SK-N-SH (cell line): ENCODE data around the gene SSRP1. TPM values are rescaled to one million over a fixed set of nuclear protein-coding genes. Genes with fewer than 3 reads are reported as not detected.
"Not testable (repeated sequence)": the region's sequence is repeated elsewhere in the genome, so short reads cannot be mapped to it uniquely, and the experiment has no call there.

Source experiments
- CTCF ChIA-PET: fragments of 300-600, 350-600 bp; formaldehyde crosslinking; extraction: SDS; loops from one replicate; lab custom pipeline; 2021; lab: Yijun Ruan, JAX
- POLR2A ChIA-PET: fragments of 350-600 bp; sonication (Branson Sonifier 250); formaldehyde crosslinking; extraction: SDS; loops from one replicate; lab custom pipeline; 2020; ENCODE audit warnings: antibody characterized with exemption, inconsistent platforms; lab: Yijun Ruan, JAX
- DNase-seq: peaks from one replicate; pipeline ENCODE4 v3.0.0; 2012
- H2AFZ ChIP-seq: fragments of 200-600 bp; sonication (generic); 2 replicates; pipeline ENCODE4 v1.8.1; 2016; ENCODE audit warnings: antibody characterized with exemption, mild to moderate bottlenecking, low read depth
- H3F3A ChIP-seq: fragments of 200-600 bp; sonication (generic); replicated peaks from 2 replicates; pipeline ENCODE3; 2016; ENCODE audit warnings: antibody characterized with exemption, mild to moderate bottlenecking; ENCODE audit not compliant: insufficient read depth
- H3K27ac ChIP-seq, 2 experiments: fragments of 200-500 bp in 1 of 2; fragments of 200-600 bp in 1 of 2; sonication (Bioruptor generic) in 1 of 2; sonication (generic), shearing (Covaris generic) in 1 of 2; 2 replicates each; pipeline versions ENCODE4 v1.5.1 to v1.6.1; 2014 to 2016; ENCODE audit warnings: low read depth in 2 of 2, inconsistent platforms in 1 of 2, low read length in 1 of 2, mild to moderate bottlenecking in 1 of 2, mixed read lengths in 1 of 2
- H3K27me3 ChIP-seq: fragments of 200-600 bp; sonication (generic), shearing (Covaris generic); 2 replicates; pipeline ENCODE4 v1.6.1; 2016; ENCODE audit warnings: mixed run types; ENCODE audit not compliant: insufficient read depth
- H3K36me3 ChIP-seq, 2 experiments: fragments of 200-500 bp in 1 of 2; fragments of 200-600 bp in 1 of 2; sonication (Bioruptor generic) in 1 of 2; sonication (generic) in 1 of 2; replicated peaks in 1 of 2; 2 replicates each; pipeline versions ENCODE3 to v1.5.1; 2014 to 2016; ENCODE audit warnings: low read length in 1 of 2, mild to moderate bottlenecking in 1 of 2; ENCODE audit not compliant: insufficient read depth in 2 of 2, control insufficient read depth in 1 of 2
- H3K4me1 ChIP-seq, 2 experiments: fragments of 200-500 bp in 1 of 2; fragments of 200-600 bp in 1 of 2; sonication (Bioruptor generic) in 1 of 2; sonication (generic), shearing (Covaris generic) in 1 of 2; 2 replicates each; pipeline versions ENCODE4 v1.5.1 to v1.6.1; 2014 to 2016; ENCODE audit warnings: low read depth in 1 of 2, low read length in 1 of 2, mixed run types in 1 of 2; ENCODE audit not compliant: insufficient read depth in 2 of 2, control insufficient read depth in 1 of 2
- H3K4me2 ChIP-seq: fragments of 200-600 bp; sonication (generic), shearing (Covaris generic); 2 replicates; pipeline ENCODE4 v1.6.1; 2017; ENCODE audit warnings: mixed run types
- H3K4me3 ChIP-seq, 2 experiments: fragments of 200-500 bp in 1 of 2; fragments of 200-600 bp in 1 of 2; sonication (Bioruptor generic) in 1 of 2; sonication (generic), shearing (Covaris generic) in 1 of 2; 2 replicates each; pipeline versions ENCODE4 v1.5.1 to v1.8.1; 2014 to 2016; ENCODE audit warnings: low read depth in 2 of 2, inconsistent platforms in 1 of 2, low read length in 1 of 2, mild to moderate bottlenecking in 1 of 2, mixed read lengths in 1 of 2, moderate library complexity in 1 of 2
- H3K79me2 ChIP-seq: fragments of 200-600 bp; sonication (generic); 2 replicates; pipeline ENCODE4 v1.8.1; 2017; ENCODE audit warnings: mild to moderate bottlenecking; ENCODE audit not compliant: insufficient read depth
- H3K9ac ChIP-seq: fragments of 200-600 bp; sonication (generic); 2 replicates; pipeline ENCODE4 v1.6.1; 2017; ENCODE audit warnings: mixed run types
- H3K9me2 ChIP-seq: fragments of 200-600 bp; sonication (generic); 2 replicates; pipeline ENCODE4 v1.6.1; 2017; ENCODE audit warnings: mixed run types
- H3K9me3 ChIP-seq: fragments of 200-600 bp; sonication (generic); 2 replicates; pipeline ENCODE4 v1.6.1; 2017; ENCODE audit warnings: mixed run types, mild to moderate bottlenecking, moderate library complexity
- H4K20me1 ChIP-seq: fragments of 200-600 bp; sonication (generic); 2 replicates; pipeline ENCODE4 v1.6.1; 2017; ENCODE audit warnings: mild to moderate bottlenecking, mixed run types; ENCODE audit not compliant: insufficient read depth
- CHD2 ChIP-seq: fragments of 150-350 bp; IDR thresholded peaks from 2 replicates; pipeline ENCODE4 v1.6.1; 2018; ENCODE audit warnings: low read length; ENCODE audit not compliant: partially characterized antibody
- FOXM1 ChIP-seq: IDR thresholded peaks from 2 replicates; pipeline ENCODE4 v1.4.0; 2012; ENCODE audit warnings: low read depth, mild to moderate bottlenecking
- GATA2 ChIP-seq: sonication (generic); formaldehyde crosslinking; IDR thresholded peaks from 2 replicates; pipeline ENCODE4 v1.5.0; 2020; ENCODE audit warnings: mild to moderate bottlenecking, missing genetic modification reagents
- NRF1 ChIP-seq: IDR thresholded peaks from 2 replicates; pipeline ENCODE4 v1.6.1; 2012; ENCODE audit warnings: low read depth, mild to moderate bottlenecking, low read length
- RFX5 ChIP-seq: IDR thresholded peaks from 2 replicates; pipeline ENCODE4 v1.6.1; 2012; ENCODE audit warnings: mild to moderate bottlenecking, improper control_type of control experiment, low read length
- SIN3A ChIP-seq: IDR thresholded peaks from 2 replicates; pipeline ENCODE4 v1.6.1; 2012; ENCODE audit warnings: low read depth, mild to moderate bottlenecking, low read length, moderate library complexity, borderline replicate concordance
- SMC3 ChIP-seq: IDR thresholded peaks from 2 replicates; pipeline ENCODE4 v1.6.1; 2012; ENCODE audit warnings: low read depth, low read length, improper control_type of control experiment
- YY1 ChIP-seq: IDR thresholded peaks from 2 replicates; pipeline ENCODE4 v1.4.0; 2012; ENCODE audit warnings: low read depth, mild to moderate bottlenecking
- WGBS: methylation state at CpG from one replicate; pipeline ENCODE4 v1.1.6; 2017; ENCODE audit warnings: low lambda C conversion rate; 5-methylcytosine and 5-hydroxymethylcytosine counted together
- polyA plus RNA-seq, 3 experiments: library from polyadenylated mRNA; depleted of rRNA; stranded (reverse); fragments of >200 nt; gene quantifications; 2 replicates each; pipeline ENCODE4 v1.2.3, GENCODE V29; 2012
- TF ChIP-seq, protein P1 (sequence below): fragments of 200-600 bp; sonication (generic); IDR thresholded peaks from 2 replicates; pipeline ENCODE4 v1.6.1; 2017; ENCODE audit warnings: antibody characterized with exemption, mild to moderate bottlenecking, moderate library complexity
- TF ChIP-seq, protein P2 (sequence below): fragments of 150-350 bp; IDR thresholded peaks from 2 replicates; pipeline ENCODE4 v1.6.1; 2017; ENCODE audit warnings: antibody characterized with exemption, low read length, low read depth, borderline replicate concordance
- TF ChIP-seq, protein P3 (sequence below): IDR thresholded peaks from 2 replicates; pipeline ENCODE4 v1.4.0; 2012; ENCODE audit warnings: low read depth
- TF ChIP-seq, protein P4 (sequence below): IDR thresholded peaks from 2 replicates; pipeline ENCODE4 v1.4.0; 2012; ENCODE audit warnings: low read depth, borderline replicate concordance
- TF ChIP-seq, protein P5 (sequence below): IDR thresholded peaks from 2 replicates; pipeline ENCODE4 v1.4.0; 2012; ENCODE audit warnings: low read depth, borderline replicate concordance
- TF ChIP-seq, protein P6 (sequence below): IDR thresholded peaks from 2 replicates; pipeline ENCODE4; 2012

Gene SSRP1
- polyA plus RNA-seq, 1 of the 3 experiments (the other 2 are of a cell fraction) = 137 TPM

DNA sequence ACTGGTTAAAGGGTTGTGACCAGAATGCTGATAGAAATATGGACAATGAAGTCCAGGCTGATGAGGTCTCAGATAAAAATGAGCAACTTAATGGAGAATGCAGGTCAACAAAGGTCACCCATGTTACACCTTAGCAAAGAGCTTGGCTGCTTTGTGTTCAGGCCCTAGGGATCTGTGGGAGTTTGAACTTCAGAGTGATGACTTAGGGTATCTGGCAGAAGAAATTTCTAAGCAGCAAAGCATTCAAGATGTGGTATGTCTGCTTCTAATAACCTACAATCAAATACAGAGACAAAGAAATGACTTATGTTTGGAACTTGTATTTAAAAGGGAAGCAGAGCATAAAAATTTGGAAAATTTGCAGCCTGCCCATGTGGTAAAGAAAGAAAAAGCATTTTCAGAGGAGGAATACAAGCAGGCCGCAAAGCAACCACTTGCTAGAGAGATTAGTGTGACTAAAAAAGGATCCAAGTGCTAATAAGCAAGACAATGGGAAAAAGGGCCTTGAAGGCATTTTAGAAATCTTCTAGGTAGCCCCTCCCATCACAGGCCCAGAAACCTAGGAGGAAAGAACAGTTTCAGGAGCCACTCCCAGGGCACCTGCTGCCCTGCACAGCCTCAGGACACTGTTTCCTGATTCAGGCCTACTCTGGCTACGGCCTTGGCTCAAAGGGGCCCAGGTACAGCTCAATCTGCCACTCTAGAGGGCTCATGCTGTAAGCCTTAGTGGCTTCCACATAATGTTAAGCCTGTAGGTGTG is 52.3 kb downstream of the SSRP1 start (continued):
- TF ChIP-seq, protein P1, sequence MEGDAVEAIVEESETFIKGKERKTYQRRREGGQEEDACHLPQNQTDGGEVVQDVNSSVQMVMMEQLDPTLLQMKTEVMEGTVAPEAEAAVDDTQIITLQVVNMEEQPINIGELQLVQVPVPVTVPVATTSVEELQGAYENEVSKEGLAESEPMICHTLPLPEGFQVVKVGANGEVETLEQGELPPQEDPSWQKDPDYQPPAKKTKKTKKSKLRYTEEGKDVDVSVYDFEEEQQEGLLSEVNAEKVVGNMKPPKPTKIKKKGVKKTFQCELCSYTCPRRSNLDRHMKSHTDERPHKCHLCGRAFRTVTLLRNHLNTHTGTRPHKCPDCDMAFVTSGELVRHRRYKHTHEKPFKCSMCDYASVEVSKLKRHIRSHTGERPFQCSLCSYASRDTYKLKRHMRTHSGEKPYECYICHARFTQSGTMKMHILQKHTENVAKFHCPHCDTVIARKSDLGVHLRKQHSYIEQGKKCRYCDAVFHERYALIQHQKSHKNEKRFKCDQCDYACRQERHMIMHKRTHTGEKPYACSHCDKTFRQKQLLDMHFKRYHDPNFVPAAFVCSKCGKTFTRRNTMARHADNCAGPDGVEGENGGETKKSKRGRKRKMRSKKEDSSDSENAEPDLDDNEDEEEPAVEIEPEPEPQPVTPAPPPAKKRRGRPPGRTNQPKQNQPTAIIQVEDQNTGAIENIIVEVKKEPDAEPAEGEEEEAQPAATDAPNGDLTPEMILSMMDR = no peak
- TF ChIP-seq GATA2 (CRISPR knock-in tag) (no peak), FOXM1 (no peak), RFX5 (no peak), YY1 (no peak)
- TF ChIP-seq, protein P2, sequence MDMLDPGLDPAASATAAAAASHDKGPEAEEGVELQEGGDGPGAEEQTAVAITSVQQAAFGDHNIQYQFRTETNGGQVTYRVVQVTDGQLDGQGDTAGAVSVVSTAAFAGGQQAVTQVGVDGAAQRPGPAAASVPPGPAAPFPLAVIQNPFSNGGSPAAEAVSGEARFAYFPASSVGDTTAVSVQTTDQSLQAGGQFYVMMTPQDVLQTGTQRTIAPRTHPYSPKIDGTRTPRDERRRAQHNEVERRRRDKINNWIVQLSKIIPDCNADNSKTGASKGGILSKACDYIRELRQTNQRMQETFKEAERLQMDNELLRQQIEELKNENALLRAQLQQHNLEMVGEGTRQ = no peak
- TF ChIP-seq, protein P3, sequence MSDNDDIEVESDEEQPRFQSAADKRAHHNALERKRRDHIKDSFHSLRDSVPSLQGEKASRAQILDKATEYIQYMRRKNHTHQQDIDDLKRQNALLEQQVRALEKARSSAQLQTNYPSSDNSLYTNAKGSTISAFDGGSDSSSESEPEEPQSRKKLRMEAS = no peak

DNA sequence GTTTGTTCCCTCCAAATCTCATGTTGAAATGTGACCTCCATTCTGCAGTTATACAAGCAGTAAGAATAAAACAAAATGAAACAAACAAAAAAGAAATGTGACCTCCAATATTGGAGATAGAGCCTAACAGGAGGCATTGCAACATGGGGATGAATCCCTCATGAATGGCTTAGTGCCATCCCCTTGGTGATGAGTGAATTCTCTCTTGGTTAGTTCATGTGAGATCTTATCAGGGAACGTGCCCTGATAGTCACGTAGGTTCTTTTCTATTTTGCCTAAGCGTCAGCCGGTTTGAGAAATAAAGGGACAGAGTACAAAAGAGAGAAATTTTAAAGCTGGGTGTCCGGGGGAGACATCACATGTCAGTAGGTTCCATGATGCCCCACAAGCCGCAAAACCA is 54.1 kb downstream of the SSRP1 start:
- H3F3A ChIP-seq, POLR2A ChIA-PET, H3K27me3 ChIP-seq, H3K27ac ChIP-seq, H3K4me1 ChIP-seq, CTCF ChIA-PET, H2AFZ ChIP-seq, H3K9me2 ChIP-seq, H3K9ac ChIP-seq, H3K4me3 ChIP-seq, H4K20me1 ChIP-seq, H3K36me3 ChIP-seq, H3K4me2 ChIP-seq, H3K9me3 ChIP-seq, DNase-seq, H3K79me2 ChIP-seq: not testable (repeated sequence)
- WGBS = 74% methylated on average over 6 of the region's 6 CpGs

DNA sequence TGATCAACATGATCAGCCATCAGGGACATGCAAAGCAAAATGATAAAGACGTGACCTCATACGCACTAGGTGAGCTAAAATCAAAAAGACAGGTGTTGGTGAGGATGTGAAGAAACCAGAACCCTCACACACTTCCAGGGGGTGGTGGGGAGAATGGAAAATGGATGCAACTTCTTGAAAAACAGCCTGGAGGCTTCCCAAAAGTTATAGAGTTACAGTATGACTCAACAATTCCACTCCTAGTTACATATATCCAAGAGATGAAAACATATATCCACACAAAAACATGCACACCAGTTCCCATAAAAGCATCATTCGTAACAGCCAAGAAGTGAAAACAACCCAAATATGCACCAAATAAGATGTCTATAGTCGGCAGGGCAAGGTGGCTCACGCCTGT is 56.6 kb downstream of the SSRP1 start:
- no peaks in the 10 kb centered on the region for H3K36me3 ChIP-seq
- no peaks in the 10 kb centered on the region for H4K20me1 ChIP-seq
- H3K4me3 ChIP-seq = no peak overlapping the region
- no peaks in the 10 kb centered on the region for H3K9me3 ChIP-seq
- H3F3A ChIP-seq = peaks cover 3% of the 10 kb centered on the region
- no peak overlapping the region for H3K27ac ChIP-seq
- H2AFZ ChIP-seq = no peak overlapping the region
- WGBS = 86% methylated on average over 5 of the region's 5 CpGs
- CTCF ChIA-PET = interaction anchor here (1.0 to 5.3 kb wide), 4 partner anchors 10 to 30 kb away, joined by 3 to 45 read pairs (median 9); no protein-coding TSS in a partner anchor
- no peak overlapping the region for H3K4me2 ChIP-seq
- DNase-seq = no peak
- H3K9me2 ChIP-seq = no peaks in the 10 kb centered on the region
- POLR2A ChIA-PET = no interaction called here
- no peaks in the 10 kb centered on the region for H3K27me3 ChIP-seq
- no peak overlapping the region for H3K9ac ChIP-seq
- H3K4me1 ChIP-seq = peaks cover 4 to 5% of the 10 kb centered on the region in 2 experiments; a peak in 1 of 4 replicates
- H3K79me2 ChIP-seq = no peaks in the 10 kb centered on the region
- TF ChIP-seq CHD2 (no peak), SIN3A (no peak), SMC3 (no peak), NRF1 (no peak), FOXM1 (no peak)
- TF ChIP-seq, protein P4, sequence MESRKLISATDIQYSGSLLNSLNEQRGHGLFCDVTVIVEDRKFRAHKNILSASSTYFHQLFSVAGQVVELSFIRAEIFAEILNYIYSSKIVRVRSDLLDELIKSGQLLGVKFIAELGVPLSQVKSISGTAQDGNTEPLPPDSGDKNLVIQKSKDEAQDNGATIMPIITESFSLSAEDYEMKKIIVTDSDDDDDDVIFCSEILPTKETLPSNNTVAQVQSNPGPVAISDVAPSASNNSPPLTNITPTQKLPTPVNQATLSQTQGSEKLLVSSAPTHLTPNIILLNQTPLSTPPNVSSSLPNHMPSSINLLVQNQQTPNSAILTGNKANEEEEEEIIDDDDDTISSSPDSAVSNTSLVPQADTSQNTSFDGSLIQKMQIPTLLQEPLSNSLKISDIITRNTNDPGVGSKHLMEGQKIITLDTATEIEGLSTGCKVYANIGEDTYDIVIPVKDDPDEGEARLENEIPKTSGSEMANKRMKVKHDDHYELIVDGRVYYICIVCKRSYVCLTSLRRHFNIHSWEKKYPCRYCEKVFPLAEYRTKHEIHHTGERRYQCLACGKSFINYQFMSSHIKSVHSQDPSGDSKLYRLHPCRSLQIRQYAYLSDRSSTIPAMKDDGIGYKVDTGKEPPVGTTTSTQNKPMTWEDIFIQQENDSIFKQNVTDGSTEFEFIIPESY = no peak
- TF ChIP-seq, protein P2 = no peak
- TF ChIP-seq, protein P5, sequence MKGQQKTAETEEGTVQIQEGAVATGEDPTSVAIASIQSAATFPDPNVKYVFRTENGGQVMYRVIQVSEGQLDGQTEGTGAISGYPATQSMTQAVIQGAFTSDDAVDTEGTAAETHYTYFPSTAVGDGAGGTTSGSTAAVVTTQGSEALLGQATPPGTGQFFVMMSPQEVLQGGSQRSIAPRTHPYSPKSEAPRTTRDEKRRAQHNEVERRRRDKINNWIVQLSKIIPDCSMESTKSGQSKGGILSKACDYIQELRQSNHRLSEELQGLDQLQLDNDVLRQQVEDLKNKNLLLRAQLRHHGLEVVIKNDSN = no peak
- TF ChIP-seq, protein P6, sequence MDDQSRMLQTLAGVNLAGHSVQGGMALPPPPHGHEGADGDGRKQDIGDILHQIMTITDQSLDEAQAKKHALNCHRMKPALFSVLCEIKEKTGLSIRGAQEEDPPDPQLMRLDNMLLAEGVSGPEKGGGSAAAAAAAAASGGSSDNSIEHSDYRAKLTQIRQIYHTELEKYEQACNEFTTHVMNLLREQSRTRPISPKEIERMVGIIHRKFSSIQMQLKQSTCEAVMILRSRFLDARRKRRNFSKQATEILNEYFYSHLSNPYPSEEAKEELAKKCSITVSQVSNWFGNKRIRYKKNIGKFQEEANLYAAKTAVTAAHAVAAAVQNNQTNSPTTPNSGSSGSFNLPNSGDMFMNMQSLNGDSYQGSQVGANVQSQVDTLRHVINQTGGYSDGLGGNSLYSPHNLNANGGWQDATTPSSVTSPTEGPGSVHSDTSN = no peak
